GM19099 (cell line): ENCODE results near the gene DNAH11.

Experiments used
- POLR2A ChIP-seq: IDR thresholded peaks from 3 replicates; pipeline ENCODE4 v1.6.1; 2011; ENCODE audit warnings: low read depth; ENCODE audit not compliant: insufficient read length; ENCODE audit errors: extremely low read depth

DNAH11 gene

GRCh38 chr7:21902240-21902639, 359.4 kb downstream of the DNAH11 start:
- TF ChIP-seq POLR2A = no peak

GRCh38 chr7:21903020-21903786, 360.4 kb downstream of the DNAH11 start:
- TF ChIP-seq POLR2A = no peak

GRCh38 chr7:21908746-21909145, 365.9 kb downstream of the DNAH11 start:
- no peak for TF ChIP-seq POLR2A

- TF ChIP-seq POLR2A = no peak
These were observed 367.4 kb downstream of the DNAH11 start for GRCh38 chr7:21910253-21910652.

GRCh38 chr7:21911341-21911875, 368.6 kb downstream of the DNAH11 start:
- TF ChIP-seq POLR2A = no peak

- no peak for TF ChIP-seq POLR2A
These were observed 369.5 kb downstream of the DNAH11 start for GRCh38 chr7:21912305-21912704.

DNA sequence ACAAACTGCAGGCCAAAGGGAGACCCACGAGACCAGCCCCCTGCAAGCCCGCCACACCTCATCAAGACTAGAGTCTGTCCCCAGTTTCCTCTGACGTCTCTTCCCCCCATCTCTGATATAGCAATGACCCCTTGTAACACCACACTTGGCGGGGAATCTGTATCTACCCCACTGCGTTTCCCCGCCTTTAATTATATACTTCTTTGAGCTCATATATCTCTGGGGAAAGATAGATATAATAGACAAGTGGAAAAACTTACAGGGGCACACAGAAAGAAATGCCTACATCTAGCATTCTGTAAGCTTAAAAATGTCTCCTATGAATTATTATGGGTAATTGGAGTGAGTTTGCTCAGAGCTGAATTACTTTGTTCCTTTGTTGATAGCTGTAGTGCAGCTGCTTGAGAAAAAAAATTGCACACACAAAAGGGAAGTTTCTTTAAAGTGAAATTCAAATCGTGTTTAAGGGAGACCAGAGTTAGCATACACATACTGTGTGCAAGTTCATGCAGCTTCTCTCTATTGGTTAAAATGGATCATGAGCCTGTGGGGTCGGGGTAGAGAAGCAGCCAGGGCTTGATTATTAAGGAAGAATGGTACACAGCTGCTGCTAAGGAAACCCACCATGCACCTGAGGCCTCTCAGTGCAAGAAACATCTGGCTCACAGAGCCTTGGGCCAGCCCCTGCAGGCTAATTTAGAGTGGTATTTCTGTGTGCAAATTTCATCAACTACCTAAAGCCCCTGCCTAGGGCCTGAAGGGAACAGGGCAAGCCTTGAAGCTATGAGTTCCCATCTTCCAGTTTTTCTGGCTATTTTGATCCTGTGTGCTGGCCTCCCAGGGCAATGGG, 370.3 kb downstream of the DNAH11 start:
- TF ChIP-seq POLR2A = no peak

- TF ChIP-seq POLR2A = no peak
These were observed 371.8 kb downstream of the DNAH11 start for GRCh38 chr7:21914671-21915070.

- no peak for TF ChIP-seq POLR2A
These were observed 372.3 kb downstream of the DNAH11 start for GRCh38 chr7:21915140-21915539.

- no peak for TF ChIP-seq POLR2A
These were observed 373.3 kb downstream of the DNAH11 start for GRCh38 chr7:21916176-21916575.

DNA sequence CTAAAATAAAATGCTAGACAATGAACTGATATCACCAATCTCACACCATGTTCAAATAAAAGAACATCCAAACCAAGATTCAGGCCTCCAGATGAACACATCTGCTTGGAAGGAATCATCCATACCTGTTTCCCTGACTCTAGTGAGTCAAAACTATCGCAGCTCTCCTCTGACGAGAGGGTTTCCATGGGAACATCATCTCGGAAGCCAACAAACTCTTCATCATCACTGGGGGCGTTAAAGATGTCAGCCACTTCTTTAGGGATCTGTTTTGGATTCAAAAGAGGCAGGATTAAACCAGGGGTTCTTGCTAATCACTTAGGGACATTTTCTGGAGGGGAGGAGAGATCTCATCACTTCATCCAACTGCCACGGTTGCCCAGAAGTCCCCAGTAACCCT, 373.8 kb downstream of the DNAH11 start:
- no peak for TF ChIP-seq POLR2A

GRCh38 chr7:21918216-21918615, 375.4 kb downstream of the DNAH11 start:
- TF ChIP-seq POLR2A = no peak

DNA sequence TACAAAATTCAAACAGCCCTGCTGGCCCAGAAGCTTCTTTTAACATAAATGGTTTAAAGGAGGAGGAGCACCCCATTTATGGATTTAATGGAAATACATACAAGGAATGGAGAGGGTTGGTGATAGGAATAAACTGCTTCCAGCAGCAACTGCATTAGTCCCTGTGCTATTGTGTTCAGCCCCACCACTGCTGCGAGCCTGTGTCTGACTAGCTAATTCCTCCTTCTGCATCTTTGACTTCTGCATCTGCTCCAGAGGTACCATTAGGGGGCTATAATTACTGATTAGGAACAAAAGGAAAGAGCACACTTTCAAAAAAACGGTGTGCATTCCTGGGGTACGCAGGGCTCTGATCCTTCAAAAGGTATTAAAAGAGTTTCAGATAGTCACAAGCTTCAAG, 378.1 kb downstream of the DNAH11 start:
- no peak for TF ChIP-seq POLR2A

GRCh38 chr7:21922605-21923004, 379.8 kb downstream of the DNAH11 start:
- no peak for TF ChIP-seq POLR2A

GRCh38 chr7:21923658-21924057, 380.8 kb downstream of the DNAH11 start:
- TF ChIP-seq POLR2A = no peak

GRCh38 chr7:21926448-21926847, 383.6 kb downstream of the DNAH11 start:
- no peak for TF ChIP-seq POLR2A

- TF ChIP-seq POLR2A = no peak
These were observed 384.9 kb downstream of the DNAH11 start for GRCh38 chr7:21927693-21928092.

DNA sequence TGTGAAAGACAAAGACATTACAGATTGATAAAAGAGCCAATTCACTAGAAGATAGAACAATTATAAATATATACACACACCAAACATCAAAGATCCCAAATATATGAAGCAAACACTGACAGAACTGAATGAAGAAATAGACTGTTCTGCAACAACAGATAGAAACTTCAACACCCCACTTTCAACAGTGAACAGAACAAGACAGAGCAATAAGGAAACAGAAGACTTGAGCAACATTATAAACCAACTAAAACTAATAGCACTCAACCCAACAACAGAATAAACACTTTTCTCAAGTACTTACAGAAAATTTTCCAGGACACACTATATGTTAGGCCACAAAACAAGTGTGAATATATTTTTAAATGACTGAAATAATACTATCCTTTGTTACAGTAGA, 392.0 kb downstream of the DNAH11 start:
- TF ChIP-seq POLR2A = no peak
